Fibroblast of lung (primary cell): Measurements from ENCODE around the gene RASGEF1B.

ENCODE experiments used
- EZH2 ChIP-seq: IDR thresholded peaks from 2 replicates; pipeline ENCODE4 v1.5.1; 2012; ENCODE audit warnings: low read length, control low read depth, mild to moderate bottlenecking; ENCODE audit errors: missing control alignments
- TF ChIP-seq, protein P1 (sequence below), 2 donors: IDR thresholded peaks in 1 of 2; conservative IDR thresholded peaks in 1 of 2; 1 replicate in 1 of 2; 2 replicates in 1 of 2; pipeline ENCODE4 v1.5.1; 2011 to 2012; ENCODE audit warnings: low read length in 2 of 2, control low read depth in 1 of 2, inconsistent platforms in 1 of 2, low read depth in 1 of 2, mild to moderate bottlenecking in 1 of 2

GRCh38 chr4:81457921-81458520 is 13.7 kb downstream of the RASGEF1B start:
- TF ChIP-seq, protein P1, sequence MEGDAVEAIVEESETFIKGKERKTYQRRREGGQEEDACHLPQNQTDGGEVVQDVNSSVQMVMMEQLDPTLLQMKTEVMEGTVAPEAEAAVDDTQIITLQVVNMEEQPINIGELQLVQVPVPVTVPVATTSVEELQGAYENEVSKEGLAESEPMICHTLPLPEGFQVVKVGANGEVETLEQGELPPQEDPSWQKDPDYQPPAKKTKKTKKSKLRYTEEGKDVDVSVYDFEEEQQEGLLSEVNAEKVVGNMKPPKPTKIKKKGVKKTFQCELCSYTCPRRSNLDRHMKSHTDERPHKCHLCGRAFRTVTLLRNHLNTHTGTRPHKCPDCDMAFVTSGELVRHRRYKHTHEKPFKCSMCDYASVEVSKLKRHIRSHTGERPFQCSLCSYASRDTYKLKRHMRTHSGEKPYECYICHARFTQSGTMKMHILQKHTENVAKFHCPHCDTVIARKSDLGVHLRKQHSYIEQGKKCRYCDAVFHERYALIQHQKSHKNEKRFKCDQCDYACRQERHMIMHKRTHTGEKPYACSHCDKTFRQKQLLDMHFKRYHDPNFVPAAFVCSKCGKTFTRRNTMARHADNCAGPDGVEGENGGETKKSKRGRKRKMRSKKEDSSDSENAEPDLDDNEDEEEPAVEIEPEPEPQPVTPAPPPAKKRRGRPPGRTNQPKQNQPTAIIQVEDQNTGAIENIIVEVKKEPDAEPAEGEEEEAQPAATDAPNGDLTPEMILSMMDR (conservative IDR thresholded peaks at IDR 0.05 in 1 of 2, IDR thresholded peaks at IDR 0.05 in 1 of 2; ENCODE audit: low read depth in 1 of 2, low read length in 2 of 2): no peak
- no peak for TF ChIP-seq EZH2
